ENCODE data around the gene LIG1. TPM values are rescaled to one million over a fixed set of nuclear protein-coding genes. Genes with fewer than 3 reads are reported as not detected.

LIG1 gene
- total RNA-seq, 1 experiment from 2014 or later = 115 TPM

GRCh38 chr19:48170817-48171347 is 738 bp upstream of the LIG1 start:
- Histone ChIP-seq H3K9ac (ENCODE audit: extremely low read depth, insufficient read length, low read length) (peak overlapping the region; percentile 80), H2BK12ac (ENCODE audit: insufficient read length, low read depth, low read length) (no peak overlapping the region), H4K8ac (replicated peaks; ENCODE audit: insufficient read length, low read depth, low read length) (peak overlapping the region; percentile 27), H4K20me1 (ENCODE audit: control insufficient read depth, insufficient read depth, insufficient read length) (no peaks in the 10 kb centered on the region), H3K14ac (ENCODE audit: insufficient read depth, low read length) (peak overlapping the region; percentile 80; the same call in 1 of the 2 replicates), H3K27ac (ENCODE audit: insufficient read length, low read depth, low read length) (no peak overlapping the region), H2BK5ac (ENCODE audit: insufficient read length, low read length) (no peak overlapping the region), H3K23ac (ENCODE audit: insufficient read length, low read depth, low read length) (no peak overlapping the region), H4K91ac (ENCODE audit: insufficient read length, low read depth, low read length) (no peak overlapping the region), H2BK15ac (ENCODE audit: low read depth, low read length) (no peak overlapping the region), H2AK5ac (ENCODE audit: insufficient read length, low read length) (no peak overlapping the region), H2BK20ac (ENCODE audit: low read depth, low read length, poor library complexity, severe bottlenecking) (no peak overlapping the region), H3K18ac (ENCODE audit: insufficient read length, low read depth, low read length) (peak overlapping the region; percentile 100), H3K4ac (ENCODE audit: low read depth, low read length) (no peak overlapping the region), H3K79me1 (ENCODE audit: insufficient read depth, low read depth, low read length, poor library complexity, severe bottlenecking) (peaks cover 4% of the 10 kb centered on the region), H2BK120ac (ENCODE audit: low read depth, low read length, poor library complexity, severe bottlenecking) (no peak overlapping the region), H2AFZ (ENCODE audit: low read length) (no peak overlapping the region), H4K5ac (ENCODE audit: insufficient read length, low read depth, low read length) (no peak overlapping the region), H3T11ph (ENCODE audit: low read length) (no peak overlapping the region), H3K23me2 (ENCODE audit: insufficient read length, low read depth, low read length, poor library complexity, severe bottlenecking) (peaks cover 7% of the 10 kb centered on the region), H3K56ac (ENCODE audit: insufficient read length, low read depth, low read length) (no peak overlapping the region), H3K4me2 (ENCODE audit: insufficient read depth, insufficient read length, low read length) (peak overlapping the region; percentile 93), H3K27me3 (ENCODE audit: insufficient read depth, low read length) (no peaks in the 10 kb centered on the region), H3K79me2 (ENCODE audit: insufficient read depth, low read length) (peaks cover 15% of the 10 kb centered on the region; the same call in 1 of the 2 replicates), H3K9me3 (ENCODE audit: control insufficient read depth, low read depth, low read length) (no peaks in the 10 kb centered on the region), H3K4me1 (ENCODE audit: insufficient read depth, low read length) (no peaks in the 10 kb centered on the region; the same call in 1 of the 2 replicates)
- Mint-ChIP-seq H3K9me3 (no peaks in the 10 kb centered on the region), H3K36me3 (ENCODE audit: insufficient read depth in 1 of 3, low read depth in 3 of 3) (peaks cover 24 to 40% (median 35%) of the 10 kb centered on the region in 3 experiments; a peak in 6 of 7 replicates), H3K4me3 (peak overlapping the region; percentile 96 to 98), H3K27me3 (ENCODE audit: low read depth) (no peaks in the 10 kb centered on the region; the same call in 1 of the 2 replicates), H3K27ac (peak overlapping the region; percentile 3 to 97 (median 91); a peak in 6 of 7 replicates), H3K4me1 (peaks cover 13 to 17% of the 10 kb centered on the region in 2 experiments)
- no CpG with 5 or more reads among the region's 21 CpGs for WGBS (ENCODE audit: extremely low coverage, insufficient read length, low lambda C conversion rate)
- DNase-seq = peak; percentile 45
- TF ChIP-seq CTCF (conservative IDR thresholded peaks at IDR 0.05) = no peak

Data from H9 (cell line).